HepG2 (cell line): ENCODE data around the gene MXRA8. TPM values are rescaled to one million over a fixed set of nuclear protein-coding genes. Genes with fewer than 3 reads are reported as not detected.

Experiments used
- MXD3 ChIP-seq: IDR thresholded peaks from 2 replicates; pipeline ENCODE4 v1.6.1; 2016; ENCODE audit warnings: mild to moderate bottlenecking, missing biosample characterization, missing genetic modification reagents
- PAXIP1 ChIP-seq: sonication (generic); formaldehyde crosslinking; conservative IDR thresholded peaks from 2 replicates; pipeline ENCODE4 v1.4.0; 2020; ENCODE audit warnings: mild to moderate bottlenecking, missing genetic modification reagents, moderate library complexity
- SRSF1 ChIP-seq: fragments of 200-400 bp; formaldehyde crosslinking; optimal IDR thresholded peaks from 2 replicates; pipeline ENCODE3; 2017; ENCODE audit warnings: mild to moderate bottlenecking, low read depth, low read length, moderate library complexity
- ZNF275 ChIP-seq: sonication (generic); formaldehyde crosslinking; IDR thresholded peaks from 2 replicates; pipeline ENCODE4 v1.8.0; 2022; ENCODE audit warnings: missing genetic modification reagents, mild to moderate bottlenecking, inconsistent platforms, borderline replicate concordance
- ZNF609 ChIP-seq: sonication (generic); formaldehyde crosslinking; IDR thresholded peaks from 2 replicates; pipeline ENCODE4 v1.4.0; 2020; ENCODE audit warnings: mild to moderate bottlenecking, missing genetic modification reagents, borderline replicate concordance
- polyA plus RNA-seq, 8 experiments: library from polyadenylated mRNA; depleted of rRNA in 3 of 8; stranded (reverse) in 7 of 8; unstranded in 1 of 8; fragments of >200 nt; fragmentation: Illumina TruSeq in 4 of 8; extraction: Trizol in 4 of 8; gene quantifications; 2 replicates each; pipeline versions ENCODE4 v1.2.1 to v1.2.3, GENCODE V29; 2011 to 2016; ENCODE audit warnings: low read depth in 4 of 8, missing spikeins in 1 of 8, mixed read lengths in 1 of 8; ENCODE audit not compliant: insufficient read depth in 1 of 8
- total RNA-seq, 5 experiments: library from RNA; depleted of rRNA; stranded (reverse); fragments of >200 nt; fragmentation: Illumina TruSeq; extraction: Trizol; gene quantifications; 2 replicates each; pipeline ENCODE4 v1.2.3, GENCODE V29; 2016; ENCODE audit warnings: low read depth in 1 of 5
- TF ChIP-seq, protein P1 (sequence below): sonication (generic); formaldehyde crosslinking; IDR thresholded peaks from 2 replicates; pipeline ENCODE4 v1.4.0; 2020; ENCODE audit warnings: missing genetic modification reagents
- TF ChIP-seq, protein P2 (sequence below): sonication (generic); formaldehyde crosslinking; conservative IDR thresholded peaks from 2 replicates; pipeline ENCODE4 v1.4.0; 2020; ENCODE audit warnings: missing genetic modification reagents

Gene MXRA8
- total and polyA plus RNA-seq, 2 of the 13 experiments (the other 11 are each of a cell fraction or from before 2014, with no cell fraction given) = 19.8 to 44.8 TPM

DNA sequence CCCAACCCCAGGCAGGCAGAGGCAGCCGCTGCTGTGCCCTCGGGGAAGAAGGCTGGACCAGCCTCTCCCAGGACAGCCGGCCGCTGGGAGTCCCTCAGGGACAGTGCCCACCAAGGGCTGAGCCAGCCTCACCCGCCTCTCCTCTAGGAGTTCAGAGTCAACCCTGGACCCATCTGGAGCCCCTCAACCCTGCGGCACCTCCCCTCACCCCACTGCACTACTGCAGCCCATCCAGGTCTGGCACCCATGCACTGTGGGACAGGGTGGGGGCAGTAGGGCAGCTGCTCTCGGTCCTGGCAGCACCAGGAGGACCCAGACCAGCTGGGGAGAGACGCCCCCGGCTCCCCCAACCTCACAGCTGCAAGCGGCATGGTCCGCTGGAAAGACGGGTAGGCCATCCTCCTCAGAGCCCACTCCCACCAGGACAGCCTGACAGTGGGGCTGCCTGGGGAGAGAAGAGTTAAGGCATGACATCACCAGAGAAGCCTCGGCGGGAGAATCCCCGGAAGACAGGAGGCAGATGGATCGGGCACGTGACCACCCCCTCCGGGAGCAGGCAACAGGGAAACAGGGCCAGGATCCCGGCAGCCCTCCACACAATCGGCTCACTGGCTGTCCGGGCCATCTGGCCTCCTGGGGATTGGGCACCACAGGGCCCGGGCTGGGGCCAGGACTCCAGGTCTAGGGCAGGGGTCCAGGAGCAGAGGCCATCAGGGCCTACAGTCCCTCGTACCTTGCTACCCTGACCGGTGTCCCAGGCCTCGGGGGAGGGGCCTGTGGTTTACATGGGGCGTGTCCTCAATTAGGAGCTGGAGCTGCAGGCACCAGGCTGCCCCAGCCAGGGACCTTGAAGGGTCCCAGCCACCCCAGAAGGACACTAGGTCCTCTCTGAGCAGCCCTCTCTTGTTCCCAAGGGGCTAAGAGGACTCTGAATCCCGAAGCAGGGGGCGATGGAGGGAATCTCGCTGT lies 53.7 kb downstream of the MXRA8 start (continued):
- TF ChIP-seq PAXIP1 (CRISPR knock-in tag) = 0 out of 2 replicates have a peak, but pooled peaks have one; percentile 34
- no peak for TF ChIP-seq SRSF1
- TF ChIP-seq, protein P1, sequence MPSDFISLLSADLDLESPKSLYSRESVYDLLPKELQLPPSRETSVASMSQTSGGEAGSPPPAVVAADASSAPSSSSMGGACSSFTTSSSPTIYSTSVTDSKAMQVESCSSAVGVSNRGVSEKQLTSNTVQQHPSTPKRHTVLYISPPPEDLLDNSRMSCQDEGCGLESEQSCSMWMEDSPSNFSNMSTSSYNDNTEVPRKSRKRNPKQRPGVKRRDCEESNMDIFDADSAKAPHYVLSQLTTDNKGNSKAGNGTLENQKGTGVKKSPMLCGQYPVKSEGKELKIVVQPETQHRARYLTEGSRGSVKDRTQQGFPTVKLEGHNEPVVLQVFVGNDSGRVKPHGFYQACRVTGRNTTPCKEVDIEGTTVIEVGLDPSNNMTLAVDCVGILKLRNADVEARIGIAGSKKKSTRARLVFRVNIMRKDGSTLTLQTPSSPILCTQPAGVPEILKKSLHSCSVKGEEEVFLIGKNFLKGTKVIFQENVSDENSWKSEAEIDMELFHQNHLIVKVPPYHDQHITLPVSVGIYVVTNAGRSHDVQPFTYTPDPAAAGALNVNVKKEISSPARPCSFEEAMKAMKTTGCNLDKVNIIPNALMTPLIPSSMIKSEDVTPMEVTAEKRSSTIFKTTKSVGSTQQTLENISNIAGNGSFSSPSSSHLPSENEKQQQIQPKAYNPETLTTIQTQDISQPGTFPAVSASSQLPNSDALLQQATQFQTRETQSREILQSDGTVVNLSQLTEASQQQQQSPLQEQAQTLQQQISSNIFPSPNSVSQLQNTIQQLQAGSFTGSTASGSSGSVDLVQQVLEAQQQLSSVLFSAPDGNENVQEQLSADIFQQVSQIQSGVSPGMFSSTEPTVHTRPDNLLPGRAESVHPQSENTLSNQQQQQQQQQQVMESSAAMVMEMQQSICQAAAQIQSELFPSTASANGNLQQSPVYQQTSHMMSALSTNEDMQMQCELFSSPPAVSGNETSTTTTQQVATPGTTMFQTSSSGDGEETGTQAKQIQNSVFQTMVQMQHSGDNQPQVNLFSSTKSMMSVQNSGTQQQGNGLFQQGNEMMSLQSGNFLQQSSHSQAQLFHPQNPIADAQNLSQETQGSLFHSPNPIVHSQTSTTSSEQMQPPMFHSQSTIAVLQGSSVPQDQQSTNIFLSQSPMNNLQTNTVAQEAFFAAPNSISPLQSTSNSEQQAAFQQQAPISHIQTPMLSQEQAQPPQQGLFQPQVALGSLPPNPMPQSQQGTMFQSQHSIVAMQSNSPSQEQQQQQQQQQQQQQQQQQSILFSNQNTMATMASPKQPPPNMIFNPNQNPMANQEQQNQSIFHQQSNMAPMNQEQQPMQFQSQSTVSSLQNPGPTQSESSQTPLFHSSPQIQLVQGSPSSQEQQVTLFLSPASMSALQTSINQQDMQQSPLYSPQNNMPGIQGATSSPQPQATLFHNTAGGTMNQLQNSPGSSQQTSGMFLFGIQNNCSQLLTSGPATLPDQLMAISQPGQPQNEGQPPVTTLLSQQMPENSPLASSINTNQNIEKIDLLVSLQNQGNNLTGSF (CRISPR knock-in tag) = no peak
- TF ChIP-seq, protein P2, sequence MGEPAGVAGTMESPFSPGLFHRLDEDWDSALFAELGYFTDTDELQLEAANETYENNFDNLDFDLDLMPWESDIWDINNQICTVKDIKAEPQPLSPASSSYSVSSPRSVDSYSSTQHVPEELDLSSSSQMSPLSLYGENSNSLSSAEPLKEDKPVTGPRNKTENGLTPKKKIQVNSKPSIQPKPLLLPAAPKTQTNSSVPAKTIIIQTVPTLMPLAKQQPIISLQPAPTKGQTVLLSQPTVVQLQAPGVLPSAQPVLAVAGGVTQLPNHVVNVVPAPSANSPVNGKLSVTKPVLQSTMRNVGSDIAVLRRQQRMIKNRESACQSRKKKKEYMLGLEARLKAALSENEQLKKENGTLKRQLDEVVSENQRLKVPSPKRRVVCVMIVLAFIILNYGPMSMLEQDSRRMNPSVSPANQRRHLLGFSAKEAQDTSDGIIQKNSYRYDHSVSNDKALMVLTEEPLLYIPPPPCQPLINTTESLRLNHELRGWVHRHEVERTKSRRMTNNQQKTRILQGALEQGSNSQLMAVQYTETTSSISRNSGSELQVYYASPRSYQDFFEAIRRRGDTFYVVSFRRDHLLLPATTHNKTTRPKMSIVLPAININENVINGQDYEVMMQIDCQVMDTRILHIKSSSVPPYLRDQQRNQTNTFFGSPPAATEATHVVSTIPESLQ (CRISPR knock-in tag) = no peak
- TF ChIP-seq ZNF275 (CRISPR knock-in tag) = 0 out of 2 replicates have a peak, but pooled peaks have one; percentile 5
- no peak for TF ChIP-seq ZNF609 (CRISPR knock-in tag)
- TF ChIP-seq MXD3 (CRISPR knock-in tag) = no peak
